HG03103 (cell line): ENCODE results near the gene RBPJ.

Source experiments
- ATAC-seq: cut with Tn5 transposase; IDR thresholded peaks from one replicate; pipeline ENCODE4 v1.9.1; 2021; ENCODE audit warnings: low read depth; ENCODE audit not compliant: unreplicated experiment

RBPJ gene

DNA sequence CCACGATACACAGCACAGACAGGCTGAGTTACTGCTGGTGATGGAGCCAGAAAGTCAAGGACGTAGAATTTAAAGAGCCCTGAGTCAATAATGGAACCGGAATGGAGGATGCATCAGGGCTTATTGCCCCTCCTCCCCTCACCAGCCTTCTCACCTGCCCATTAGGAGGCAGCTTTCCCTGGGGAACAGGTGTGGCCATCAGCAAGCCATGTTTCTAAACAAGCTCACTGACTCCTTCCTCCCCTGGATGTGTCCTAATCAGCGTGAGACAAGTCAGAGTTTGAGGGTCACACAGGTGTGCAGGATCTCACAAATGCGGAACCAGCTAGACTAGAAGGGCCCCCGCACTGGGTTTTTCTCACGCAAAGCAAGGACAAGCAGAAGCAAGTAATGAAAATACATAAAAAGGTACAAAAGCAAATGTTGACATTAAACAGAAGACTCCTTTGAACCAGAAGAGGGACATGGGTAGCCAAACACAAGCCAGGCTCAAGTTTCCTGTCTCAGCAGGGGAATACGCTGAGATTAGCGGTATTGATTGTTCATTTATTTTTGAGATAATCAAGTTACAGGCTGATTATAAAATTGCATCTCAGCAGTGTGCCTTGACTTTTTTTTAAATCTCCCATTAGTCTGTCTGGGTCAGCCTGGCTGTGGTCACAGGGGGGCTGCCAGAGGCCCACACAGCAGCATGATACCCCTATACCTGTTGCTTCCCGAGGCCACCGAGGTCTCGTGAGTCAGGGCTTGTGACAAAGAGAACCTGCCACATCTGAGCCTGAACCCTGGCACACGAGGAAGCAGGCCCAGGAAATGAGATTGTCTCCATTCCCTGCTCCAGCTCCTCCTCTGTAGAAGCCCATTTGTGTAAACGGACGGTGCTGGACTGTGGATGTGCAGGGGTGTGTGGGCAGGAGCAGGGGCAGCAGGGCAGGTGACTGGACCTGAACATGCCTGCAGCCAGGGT lies 132.0 kb downstream of the RBPJ start:
- ATAC-seq = no peak

- no peak for ATAC-seq
Measured at GRCh38 chr4:26454961-26455360, 134.1 kb downstream of the RBPJ start.

GRCh38 chr4:26455571-26455970 lies 134.8 kb downstream of the RBPJ start:
- no peak for ATAC-seq

DNA sequence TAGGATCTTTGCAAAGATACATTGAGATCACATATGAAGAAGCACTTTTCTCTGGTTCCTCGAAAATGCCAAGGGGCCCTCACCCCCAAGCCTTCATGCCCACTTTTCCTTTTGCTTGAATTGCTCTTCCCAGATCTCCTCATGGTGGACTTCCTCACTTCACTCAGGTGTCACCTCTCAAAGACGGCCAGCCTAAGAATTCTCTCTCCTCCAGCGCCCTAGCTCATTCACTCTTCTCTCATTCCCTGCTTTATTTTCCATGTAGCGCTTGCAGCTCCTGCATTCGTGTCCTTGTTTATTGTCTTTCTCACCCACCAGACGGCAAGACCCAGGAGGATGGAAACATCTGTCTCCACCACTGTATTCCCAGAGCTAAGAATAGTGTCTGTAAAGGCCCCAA lies 136.6 kb downstream of the RBPJ start:
- ATAC-seq = no peak

DNA sequence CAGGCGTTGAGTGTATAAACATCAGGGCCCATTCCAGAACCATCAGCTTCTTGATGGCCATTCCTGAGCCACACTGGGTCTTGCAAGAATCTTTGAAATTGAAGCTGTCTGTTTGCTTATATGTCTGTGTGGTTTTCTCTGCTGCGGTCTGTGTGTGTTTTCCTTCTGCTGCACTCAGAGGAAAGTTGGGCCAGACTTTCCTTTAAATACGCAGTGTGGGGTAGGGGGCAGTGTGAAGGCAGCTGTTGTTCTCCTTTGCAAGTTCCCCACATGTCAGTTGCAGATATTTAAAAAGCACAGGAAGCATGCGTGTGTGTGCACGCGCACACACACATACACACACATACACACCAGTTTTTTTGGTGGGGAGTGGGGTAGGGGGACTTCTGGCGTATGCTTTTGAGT lies 137.3 kb downstream of the RBPJ start:
- no peak for ATAC-seq

DNA sequence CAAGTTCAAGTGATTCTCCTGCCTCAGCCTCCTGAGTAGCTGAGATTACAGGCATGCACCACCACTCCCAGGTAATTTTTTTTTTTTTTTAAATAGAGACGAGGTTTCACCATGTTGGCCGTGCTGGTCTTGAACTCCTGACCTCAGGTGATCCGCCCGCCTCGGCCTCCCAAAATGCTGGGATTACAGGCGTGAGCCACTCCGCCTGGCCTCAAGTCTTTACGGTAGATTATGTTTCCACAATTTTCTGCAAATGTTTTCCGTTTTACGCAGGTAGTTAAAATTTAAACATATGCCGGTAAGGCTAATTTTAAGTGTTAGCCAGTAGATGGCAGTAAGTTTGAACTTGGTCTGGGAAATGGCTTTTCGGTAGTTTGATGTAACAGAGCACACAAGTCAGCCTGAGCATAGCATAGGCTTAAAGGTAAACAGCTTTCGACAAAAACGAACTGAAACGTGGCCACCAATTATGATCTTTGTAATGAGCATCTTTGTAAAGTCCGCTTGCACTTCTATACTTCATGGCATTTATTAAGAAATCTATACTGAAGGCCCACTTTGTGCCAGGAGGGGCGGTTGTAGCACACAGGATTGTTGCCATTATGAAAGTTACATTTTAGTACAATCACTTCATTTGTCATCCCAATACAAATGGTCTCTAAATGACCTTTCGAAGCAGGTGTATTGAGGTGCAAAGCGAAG lies 138.4 kb downstream of the RBPJ start:
- peak; percentile 67 for ATAC-seq

GRCh38 chr4:26459756-26460530 lies 139.1 kb downstream of the RBPJ start:
- no peak for ATAC-seq

DNA sequence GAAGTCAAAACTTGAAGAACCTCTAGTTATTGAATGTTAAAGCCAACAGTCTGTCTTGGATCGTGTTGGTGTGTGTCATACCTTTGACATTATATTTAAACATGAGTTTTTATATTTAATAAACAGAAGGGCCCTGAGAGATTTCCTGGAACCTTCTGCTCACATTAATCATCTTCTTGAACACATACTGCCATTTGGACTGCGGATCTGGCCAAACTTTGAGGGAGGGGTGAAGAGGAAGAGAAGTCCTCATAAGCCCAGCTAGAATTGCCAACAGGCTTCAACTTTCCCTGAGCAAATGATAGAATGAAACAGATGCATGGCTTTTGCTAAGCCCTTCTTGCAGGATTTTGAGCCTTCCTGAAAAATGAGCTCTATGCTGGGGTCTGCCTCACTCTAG lies 142.1 kb downstream of the RBPJ start:
- no peak for ATAC-seq

DNA sequence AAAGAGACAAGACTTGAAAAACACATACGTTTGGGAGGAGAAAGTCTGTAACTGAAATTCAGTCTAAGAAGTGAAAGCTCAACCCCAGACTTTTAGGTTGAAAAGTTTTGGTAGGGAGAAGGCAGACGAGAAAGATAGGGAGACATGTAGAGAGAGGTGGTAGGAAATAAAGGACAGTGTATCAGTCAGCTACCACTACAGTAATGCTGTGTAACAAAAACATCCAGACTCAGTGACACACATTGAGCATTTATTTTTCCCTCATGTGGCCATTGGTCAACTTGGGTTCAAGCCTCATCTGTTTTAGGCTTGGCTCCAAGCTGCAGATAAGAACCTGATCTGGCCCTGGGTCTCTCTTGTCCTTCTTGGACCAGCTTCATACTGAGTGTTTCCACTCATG lies 142.6 kb downstream of the RBPJ start:
- ATAC-seq = no peak

- no peak for ATAC-seq
Measured at GRCh38 chr4:26464420-26465095, 143.7 kb downstream of the RBPJ start.

- no peak for ATAC-seq
Measured at GRCh38 chr4:26466578-26467270, 145.9 kb downstream of the RBPJ start.

GRCh38 chr4:26467724-26468123 lies 146.9 kb downstream of the RBPJ start:
- no peak for ATAC-seq

GRCh38 chr4:26468283-26468949 lies 147.6 kb downstream of the RBPJ start:
- ATAC-seq = no peak

- ATAC-seq = no peak
Measured at GRCh38 chr4:26468977-26469376, 148.2 kb downstream of the RBPJ start.

DNA sequence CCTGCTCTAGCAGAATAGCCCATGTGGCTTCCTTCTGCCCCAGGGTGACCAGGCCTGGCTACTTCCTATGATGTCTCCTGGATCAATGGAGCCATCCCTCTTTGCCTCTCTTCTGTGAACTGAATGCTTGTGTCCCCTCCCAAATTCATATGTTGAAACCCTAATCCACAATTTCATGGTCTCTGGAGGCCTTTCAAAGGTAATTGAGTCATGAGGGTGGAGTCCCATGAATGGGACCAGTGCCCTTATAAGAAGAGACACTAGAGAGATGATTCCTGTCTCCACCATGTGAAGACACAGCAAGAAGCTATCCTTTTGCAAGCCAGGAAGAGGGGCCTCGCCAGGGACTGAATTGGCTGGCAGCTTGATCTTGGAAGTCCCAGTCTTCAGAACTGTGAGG lies 151.1 kb downstream of the RBPJ start:
- ATAC-seq = no peak

GRCh38 chr4:26473893-26474292 lies 153.1 kb downstream of the RBPJ start:
- no peak for ATAC-seq

GRCh38 chr4:26474551-26474950 lies 153.7 kb downstream of the RBPJ start:
- no peak for ATAC-seq

DNA sequence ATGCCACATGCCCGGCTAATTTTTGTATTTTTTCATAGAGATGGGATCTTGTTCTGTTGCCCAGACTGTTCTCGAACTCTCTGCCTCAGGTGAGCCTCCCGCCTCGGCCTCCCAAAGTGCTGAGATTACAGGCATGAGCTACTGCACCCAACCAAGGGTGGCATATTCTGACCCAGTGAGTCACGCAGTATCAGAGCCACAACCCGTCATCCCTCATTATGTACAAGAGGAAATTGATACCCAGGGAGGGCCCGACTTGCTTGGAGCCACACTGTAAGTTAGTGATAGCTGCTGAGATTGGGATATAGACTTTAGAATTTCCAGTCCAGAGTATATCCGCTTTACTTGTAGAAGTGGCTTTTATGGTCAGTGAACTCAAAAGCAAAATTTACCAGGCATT lies 154.9 kb downstream of the RBPJ start:
- no peak for ATAC-seq

GRCh38 chr4:26476545-26476944 lies 155.7 kb downstream of the RBPJ start:
- ATAC-seq = no peak
